ENCODE data around the gene LRCOL1. TPM values are rescaled to one million over a fixed set of nuclear protein-coding genes. Genes with fewer than 3 reads are reported as not detected.

The LRCOL1 gene
- total and polyA plus RNA-seq, 2 of the 8 experiments (the other 6 are each of a cell fraction or from before 2014, with no cell fraction given): not detected

GRCh38 chr12:132622437-132623071, 12.2 kb upstream of the LRCOL1 start (continued):
- TF ChIP-seq JUND (IDR thresholded peaks at IDR 0.05; ENCODE audit: low read length) (no peak), POU5F1 (IDR thresholded peaks at IDR 0.05; ENCODE audit: low read depth, low read length) (no peak), SRF (IDR thresholded peaks at IDR 0.05; ENCODE audit: low read depth, low read length) (no peak), JUN (IDR thresholded peaks at IDR 0.05; ENCODE audit: low read depth, low read length) (no peak), TAF7 (optimal IDR thresholded peaks at IDR 0.05; ENCODE audit: borderline replicate concordance, low read depth, low read length) (no peak), BACH1 (IDR thresholded peaks at IDR 0.05; ENCODE audit: low read length) (no peak)

Measured in H1 (cell line).